H7 (cell line): Measurements from ENCODE around the gene GAGE12C. TPM values are rescaled to one million over a fixed set of nuclear protein-coding genes. Genes with fewer than 3 reads are reported as not detected.
"Not testable (repeated sequence)": the region's sequence is repeated elsewhere in the genome, so short reads cannot be mapped to it uniquely, and the experiment has no call there.

Experiments used
- DNase-seq: peaks from one replicate; pipeline ENCODE4 v3.0.0; 2012
- H3K27me3 ChIP-seq: 2 replicates; pipeline ENCODE4 v1.6.0; 2011; ENCODE audit warnings: mild to moderate bottlenecking, low read length; ENCODE audit not compliant: control insufficient read depth, insufficient read depth
- H3K36me3 ChIP-seq: replicated peaks from 2 replicates; pipeline ENCODE4 v1.5.1; 2011; ENCODE audit warnings: low read length; ENCODE audit not compliant: control insufficient read depth, insufficient read depth
- H3K4me3 ChIP-seq: 2 replicates; pipeline ENCODE4 v1.5.1; 2011; ENCODE audit warnings: low read depth, mild to moderate bottlenecking, control low read depth, low read length, moderate library complexity; ENCODE audit not compliant: insufficient read depth
- total RNA-seq: library from RNA; depleted of rRNA; stranded (reverse); fragments of >200 nt; shearing (Covaris generic); gene quantifications from 2 replicates; pipeline ENCODE4 v1.2.3, GENCODE V29; 2014; rRNA removed

The GAGE12C gene, protein sequence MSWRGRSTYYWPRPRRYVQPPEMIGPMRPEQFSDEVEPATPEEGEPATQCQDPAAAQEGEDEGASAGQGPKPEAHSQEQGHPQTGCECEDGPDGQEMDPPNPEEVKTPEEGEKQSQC
- not detected in 2 replicates for total RNA-seq

DNA sequence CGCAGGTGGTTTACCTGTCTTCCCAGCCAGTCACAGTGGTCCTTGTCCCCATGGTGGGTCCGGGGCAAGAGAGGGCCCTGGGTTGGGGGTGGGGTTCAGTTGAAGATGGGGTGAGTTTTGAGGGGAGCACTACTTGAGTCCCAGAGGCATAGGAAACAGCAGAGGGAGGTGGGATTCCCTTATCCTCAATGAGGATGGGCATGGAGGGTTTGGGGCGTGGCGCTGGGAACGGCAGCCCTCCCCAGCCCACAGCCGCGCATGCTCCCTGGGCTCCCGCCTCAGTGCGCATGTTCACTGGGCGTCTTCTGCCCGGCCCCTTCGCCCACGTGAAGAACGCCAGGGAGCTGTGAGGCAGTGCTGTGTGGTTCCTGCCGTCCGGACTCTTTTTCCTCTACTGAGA, at the start of gene GAGE12C:
Gene GAGE12C (plus strand): TSS at position 301 of the 400 bp plus-strand sequence. CDS start 1,155 bp downstream, outside the sequence.
- not testable (repeated sequence) for H3K4me3 ChIP-seq, H3K36me3 ChIP-seq, H3K27me3 ChIP-seq, DNase-seq

DNA sequence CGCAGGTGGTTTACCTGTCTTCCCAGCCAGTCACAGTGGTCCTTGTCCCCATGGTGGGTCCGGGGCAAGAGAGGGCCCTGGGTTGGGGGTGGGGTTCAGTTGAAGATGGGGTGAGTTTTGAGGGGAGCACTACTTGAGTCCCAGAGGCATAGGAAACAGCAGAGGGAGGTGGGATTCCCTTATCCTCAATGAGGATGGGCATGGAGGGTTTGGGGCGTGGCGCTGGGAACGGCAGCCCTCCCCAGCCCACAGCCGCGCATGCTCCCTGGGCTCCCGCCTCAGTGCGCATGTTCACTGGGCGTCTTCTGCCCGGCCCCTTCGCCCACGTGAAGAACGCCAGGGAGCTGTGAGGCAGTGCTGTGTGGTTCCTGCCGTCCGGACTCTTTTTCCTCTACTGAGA, 9.5 kb downstream of the GAGE12C start, which contains the start of gene GAGE12D:
Gene GAGE12D (plus strand): TSS at position 301 of the 400 bp plus-strand sequence. CDS start 1,155 bp downstream, outside the sequence.
- H3K4me3 ChIP-seq, H3K27me3 ChIP-seq, DNase-seq, H3K36me3 ChIP-seq: not testable (repeated sequence)

DNA sequence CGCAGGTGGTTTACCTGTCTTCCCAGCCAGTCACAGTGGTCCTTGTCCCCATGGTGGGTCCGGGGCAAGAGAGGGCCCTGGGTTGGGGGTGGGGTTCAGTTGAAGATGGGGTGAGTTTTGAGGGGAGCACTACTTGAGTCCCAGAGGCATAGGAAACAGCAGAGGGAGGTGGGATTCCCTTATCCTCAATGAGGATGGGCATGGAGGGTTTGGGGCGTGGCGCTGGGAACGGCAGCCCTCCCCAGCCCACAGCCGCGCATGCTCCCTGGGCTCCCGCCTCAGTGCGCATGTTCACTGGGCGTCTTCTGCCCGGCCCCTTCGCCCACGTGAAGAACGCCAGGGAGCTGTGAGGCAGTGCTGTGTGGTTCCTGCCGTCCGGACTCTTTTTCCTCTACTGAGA, 19.0 kb downstream of the GAGE12C start, which contains the start of gene GAGE12E:
Gene GAGE12E (plus strand): TSS at position 301 of the 400 bp plus-strand sequence. CDS start 1,155 bp downstream, outside the sequence.
- DNase-seq, H3K4me3 ChIP-seq, H3K36me3 ChIP-seq, H3K27me3 ChIP-seq: not testable (repeated sequence)

DNA sequence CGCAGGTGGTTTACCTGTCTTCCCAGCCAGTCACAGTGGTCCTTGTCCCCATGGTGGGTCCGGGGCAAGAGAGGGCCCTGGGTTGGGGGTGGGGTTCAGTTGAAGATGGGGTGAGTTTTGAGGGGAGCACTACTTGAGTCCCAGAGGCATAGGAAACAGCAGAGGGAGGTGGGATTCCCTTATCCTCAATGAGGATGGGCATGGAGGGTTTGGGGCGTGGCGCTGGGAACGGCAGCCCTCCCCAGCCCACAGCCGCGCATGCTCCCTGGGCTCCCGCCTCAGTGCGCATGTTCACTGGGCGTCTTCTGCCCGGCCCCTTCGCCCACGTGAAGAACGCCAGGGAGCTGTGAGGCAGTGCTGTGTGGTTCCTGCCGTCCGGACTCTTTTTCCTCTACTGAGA, 28.6 kb downstream of the GAGE12C start, which contains the start of gene GAGE12F:
Gene GAGE12F (plus strand): TSS at position 301 of the 400 bp plus-strand sequence. CDS start 1,155 bp downstream, outside the sequence.
- not testable (repeated sequence) for H3K27me3 ChIP-seq, DNase-seq, H3K36me3 ChIP-seq, H3K4me3 ChIP-seq

DNA sequence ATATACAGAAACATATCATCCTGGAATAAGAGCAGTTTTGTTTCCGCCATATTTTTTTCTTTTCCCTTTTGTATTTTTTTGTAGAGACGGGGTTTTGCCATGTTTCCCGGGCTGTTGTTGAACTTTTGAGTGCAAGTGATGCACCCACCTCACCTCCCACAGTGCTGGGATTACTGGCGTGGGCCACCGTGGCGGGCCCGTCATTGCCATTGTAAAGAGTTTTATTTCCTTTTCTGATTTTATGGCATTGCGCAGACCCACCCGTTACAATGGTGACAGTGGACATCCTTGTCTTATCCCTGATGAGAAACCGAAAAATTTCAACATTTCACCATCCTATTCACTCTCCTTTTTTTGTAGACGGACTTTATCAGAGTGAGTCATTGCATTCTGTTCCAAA, 36.8 kb downstream of the GAGE12C start:
- DNase-seq, H3K4me3 ChIP-seq, H3K36me3 ChIP-seq, H3K27me3 ChIP-seq: not testable (repeated sequence)

DNA sequence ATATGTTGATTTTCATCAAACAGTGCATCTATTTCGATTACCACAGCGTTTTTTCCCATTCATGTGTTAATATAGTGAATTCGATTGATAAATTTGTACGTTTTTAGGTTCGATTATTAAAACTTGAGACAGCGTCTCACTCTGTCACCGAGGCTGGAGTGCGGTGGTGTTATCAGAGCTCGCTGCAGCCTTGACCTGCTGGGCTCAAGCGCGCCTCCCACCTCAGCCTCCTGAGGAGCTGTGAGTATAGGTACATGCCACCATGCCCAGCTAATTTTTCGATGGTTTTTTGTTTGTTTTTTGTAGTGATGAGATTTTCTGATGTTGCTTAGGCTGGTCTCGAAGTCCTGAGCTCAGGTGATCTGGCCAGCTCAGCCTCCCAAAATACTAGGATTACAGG, 37.2 kb downstream of the GAGE12C start:
- H3K4me3 ChIP-seq, H3K36me3 ChIP-seq, DNase-seq, H3K27me3 ChIP-seq: not testable (repeated sequence)

DNA sequence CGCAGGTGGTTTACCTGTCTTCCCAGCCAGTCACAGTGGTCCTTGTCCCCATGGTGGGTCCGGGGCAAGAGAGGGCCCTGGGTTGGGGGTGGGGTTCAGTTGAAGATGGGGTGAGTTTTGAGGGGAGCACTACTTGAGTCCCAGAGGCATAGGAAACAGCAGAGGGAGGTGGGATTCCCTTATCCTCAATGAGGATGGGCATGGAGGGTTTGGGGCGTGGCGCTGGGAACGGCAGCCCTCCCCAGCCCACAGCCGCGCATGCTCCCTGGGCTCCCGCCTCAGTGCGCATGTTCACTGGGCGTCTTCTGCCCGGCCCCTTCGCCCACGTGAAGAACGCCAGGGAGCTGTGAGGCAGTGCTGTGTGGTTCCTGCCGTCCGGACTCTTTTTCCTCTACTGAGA, 38.1 kb downstream of the GAGE12C start, which contains the start of gene GAGE12G:
Gene GAGE12G (plus strand): TSS at position 301 of the 400 bp plus-strand sequence. CDS start 1,155 bp downstream, outside the sequence.
- not testable (repeated sequence) for H3K4me3 ChIP-seq, H3K36me3 ChIP-seq, H3K27me3 ChIP-seq, DNase-seq

DNA sequence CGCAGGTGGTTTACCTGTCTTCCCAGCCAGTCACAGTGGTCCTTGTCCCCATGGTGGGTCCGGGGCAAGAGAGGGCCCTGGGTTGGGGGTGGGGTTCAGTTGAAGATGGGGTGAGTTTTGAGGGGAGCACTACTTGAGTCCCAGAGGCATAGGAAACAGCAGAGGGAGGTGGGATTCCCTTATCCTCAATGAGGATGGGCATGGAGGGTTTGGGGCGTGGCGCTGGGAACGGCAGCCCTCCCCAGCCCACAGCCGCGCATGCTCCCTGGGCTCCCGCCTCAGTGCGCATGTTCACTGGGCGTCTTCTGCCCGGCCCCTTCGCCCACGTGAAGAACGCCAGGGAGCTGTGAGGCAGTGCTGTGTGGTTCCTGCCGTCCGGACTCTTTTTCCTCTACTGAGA, 47.7 kb downstream of the GAGE12C start, which contains the start of gene GAGE12H:
Gene GAGE12H (plus strand): TSS at position 301 of the 400 bp plus-strand sequence. CDS start 1,155 bp downstream, outside the sequence.
- not testable (repeated sequence) for H3K27me3 ChIP-seq, DNase-seq

More for the DNA sequence above, 47.7 kb downstream of the GAGE12C start, which contains the start of gene GAGE12H:
- not testable (repeated sequence) for H3K36me3 ChIP-seq, H3K4me3 ChIP-seq

Other genes starting within 250 kb of the GAGE12C start
- gene GAGE10, start 228.5 kb upstream of the GAGE12C start, total RNA-seq: not detected in 2 replicates
- not detected in 2 replicates for gene GAGE12J, start 210.1 kb upstream of the GAGE12C start, total RNA-seq
- not detected in 2 replicates for gene GAGE13, start 200.6 kb upstream of the GAGE12C start, total RNA-seq
- not detected in 2 replicates for gene GAGE12D, start 9.6 kb downstream of the GAGE12C start, total RNA-seq
- not detected in 2 replicates for gene GAGE12E, start 19.1 kb downstream of the GAGE12C start, total RNA-seq
- gene GAGE12F, start 28.7 kb downstream of the GAGE12C start, total RNA-seq: not detected in 2 replicates
- not detected in 2 replicates for gene GAGE12G, start 38.2 kb downstream of the GAGE12C start, total RNA-seq
- gene GAGE12H, start 47.8 kb downstream of the GAGE12C start, total RNA-seq: not detected in 2 replicates
- 0.70 TPM in 1 of 2 replicates, not detected in the other for gene GAGE2A, start 57.3 kb downstream of the GAGE12C start, total RNA-seq
- not detected in 2 replicates for gene GAGE1, start 66.8 kb downstream of the GAGE12C start, total RNA-seq
- not detected in 2 replicates for gene PAGE1, start 163.8 kb downstream of the GAGE12C start, total RNA-seq